Thyroid gland (tissue), 4 donors: ENCODE measurements around the gene MTAP.

Experiments
- CTCF ChIP-seq, 6 experiments: fragments of 200-600 bp in 3 of 6; fragments of 450-650 bp in 3 of 6; sonication (generic) in 3 of 6; IDR thresholded peaks; one replicate each; pipeline ENCODE4 v1.5.1; 2016 to 2019; ENCODE audit warnings: antibody characterized with exemption in 6 of 6, mild to moderate bottlenecking in 2 of 6, inconsistent platforms in 1 of 6, moderate library complexity in 1 of 6
- POLR2A ChIP-seq, 2 donors: fragments of 450-650 bp; IDR thresholded peaks; one replicate each; pipeline ENCODE4 v1.6.1; 2017; ENCODE audit warnings: antibody characterized with exemption in 2 of 2, mild to moderate bottlenecking in 2 of 2, moderate library complexity in 1 of 2

DNA sequence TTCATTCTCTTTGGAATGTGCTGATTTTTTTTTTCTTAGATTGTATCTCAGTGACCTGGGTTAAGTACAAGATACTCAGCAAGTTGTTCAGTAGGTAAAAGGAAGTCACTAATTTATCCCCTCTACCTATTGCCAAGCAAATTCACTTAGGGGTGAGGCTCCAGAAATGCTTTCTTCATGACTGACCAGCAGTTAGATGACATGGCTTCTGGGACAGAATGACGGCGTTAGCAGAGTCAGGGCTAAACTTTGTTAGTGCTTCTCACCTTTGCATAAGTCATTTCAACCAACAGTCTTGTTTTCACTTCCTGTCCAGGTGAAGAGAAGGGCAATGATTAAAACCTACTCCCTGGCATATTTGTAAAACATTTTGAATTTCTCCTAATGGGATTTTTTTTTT is 20.2 kb upstream of the MTAP start:
- TF ChIP-seq POLR2A (IDR thresholded peaks at IDR 0.05) (no peak), CTCF (IDR thresholded peaks at IDR 0.05) (no peak)
